ENCODE results near the gene IRF2BP1.
A peak's percentile ranks its signal among the peaks of the same experiment; 100 is the strongest.

IRF2BP1 gene

DNA sequence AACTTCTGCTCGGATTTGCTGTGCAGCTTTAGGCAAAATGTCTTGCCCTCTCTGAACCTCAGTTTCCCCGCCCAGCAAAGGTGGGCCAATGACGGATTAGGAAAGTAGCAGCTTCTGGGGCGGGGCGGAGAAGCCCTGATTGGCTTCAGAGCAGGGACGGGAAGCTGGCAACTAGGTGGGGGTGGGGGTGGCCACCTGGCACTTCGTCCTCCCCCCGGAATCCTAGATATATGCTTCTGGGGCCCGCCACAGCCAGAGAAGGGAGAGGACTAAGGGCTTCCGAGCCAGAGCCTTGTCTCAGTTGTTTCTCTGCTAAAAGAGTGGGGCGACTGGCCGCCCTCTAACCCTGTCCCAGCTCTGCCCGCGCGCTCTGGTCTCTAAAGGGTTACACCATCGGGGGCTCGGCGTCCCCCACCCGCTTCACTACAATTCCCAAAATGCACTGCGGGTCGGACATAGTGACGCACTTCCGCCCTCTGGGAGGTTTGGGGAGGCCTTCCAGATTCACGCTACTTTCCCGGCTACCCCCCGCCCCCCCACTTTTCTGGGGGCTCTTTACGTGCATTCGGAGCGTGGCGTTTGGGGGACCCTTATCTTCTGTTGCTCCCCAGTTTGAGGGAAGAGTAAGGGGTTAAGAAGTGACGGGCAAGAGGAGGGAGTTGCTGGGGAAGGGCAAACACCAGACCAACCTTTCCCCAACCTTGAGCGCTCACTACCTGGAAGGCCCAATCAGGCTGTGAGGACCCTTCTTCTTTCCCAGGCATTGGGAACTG lies 672 bp upstream of the IRF2BP1 start (continued):
- no peak for TF ChIP-seq ZNF48 (tag by site-specific recombination; IDR thresholded peaks at IDR 0.05)
- no peak for TF ChIP-seq ZNF10 (tag by site-specific recombination; IDR thresholded peaks at IDR 0.05)
- no peak for TF ChIP-seq OSR2 (tag by site-specific recombination; IDR thresholded peaks at IDR 0.05)
- no peak for TF ChIP-seq FEZF1 (tag by site-specific recombination; IDR thresholded peaks at IDR 0.05)
- TF ChIP-seq, protein P1, sequence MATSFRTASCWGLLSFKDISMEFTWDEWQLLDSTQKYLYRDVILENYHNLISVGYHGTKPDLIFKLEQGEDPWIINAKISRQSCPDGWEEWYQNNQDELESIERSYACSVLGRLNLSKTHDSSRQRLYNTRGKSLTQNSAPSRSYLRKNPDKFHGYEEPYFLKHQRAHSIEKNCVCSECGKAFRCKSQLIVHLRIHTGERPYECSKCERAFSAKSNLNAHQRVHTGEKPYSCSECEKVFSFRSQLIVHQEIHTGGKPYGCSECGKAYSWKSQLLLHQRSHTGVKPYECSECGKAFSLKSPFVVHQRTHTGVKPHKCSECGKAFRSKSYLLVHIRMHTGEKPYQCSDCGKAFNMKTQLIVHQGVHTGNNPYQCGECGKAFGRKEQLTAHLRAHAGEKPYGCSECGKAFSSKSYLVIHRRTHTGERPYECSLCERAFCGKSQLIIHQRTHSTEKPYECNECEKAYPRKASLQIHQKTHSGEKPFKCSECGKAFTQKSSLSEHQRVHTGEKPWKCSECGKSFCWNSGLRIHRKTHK (tag by site-specific recombination; IDR thresholded peaks at IDR 0.05): no peak
- no peak for TF ChIP-seq ZNF350 (tag by site-specific recombination; IDR thresholded peaks at IDR 0.05)
- TF ChIP-seq ZNF837 (tag by site-specific recombination; IDR thresholded peaks at IDR 0.05): no peak
- no peak for TF ChIP-seq REPIN1 (tag by site-specific recombination; IDR thresholded peaks at IDR 0.05; ENCODE audit: low read depth)
- TF ChIP-seq KLF8 (tag by site-specific recombination; IDR thresholded peaks at IDR 0.05): peak; percentile 76; the same call in 1 of the 2 replicates
- peak; percentile 32; the same call in 1 of the 2 replicates for TF ChIP-seq ZFP37 (tag by site-specific recombination; IDR thresholded peaks at IDR 0.05)
- TF ChIP-seq ZNF394 (tag by site-specific recombination; IDR thresholded peaks at IDR 0.05; ENCODE audit: borderline replicate concordance): no peak; the same call in 1 of the 2 replicates
- TF ChIP-seq ZSCAN30 (tag by site-specific recombination; IDR thresholded peaks at IDR 0.05): 0 out of 2 replicates have a peak, but pooled peaks have one; percentile 11
- TF ChIP-seq ZBTB1 (tag by site-specific recombination; IDR thresholded peaks at IDR 0.05): no peak
- TF ChIP-seq, protein P2, sequence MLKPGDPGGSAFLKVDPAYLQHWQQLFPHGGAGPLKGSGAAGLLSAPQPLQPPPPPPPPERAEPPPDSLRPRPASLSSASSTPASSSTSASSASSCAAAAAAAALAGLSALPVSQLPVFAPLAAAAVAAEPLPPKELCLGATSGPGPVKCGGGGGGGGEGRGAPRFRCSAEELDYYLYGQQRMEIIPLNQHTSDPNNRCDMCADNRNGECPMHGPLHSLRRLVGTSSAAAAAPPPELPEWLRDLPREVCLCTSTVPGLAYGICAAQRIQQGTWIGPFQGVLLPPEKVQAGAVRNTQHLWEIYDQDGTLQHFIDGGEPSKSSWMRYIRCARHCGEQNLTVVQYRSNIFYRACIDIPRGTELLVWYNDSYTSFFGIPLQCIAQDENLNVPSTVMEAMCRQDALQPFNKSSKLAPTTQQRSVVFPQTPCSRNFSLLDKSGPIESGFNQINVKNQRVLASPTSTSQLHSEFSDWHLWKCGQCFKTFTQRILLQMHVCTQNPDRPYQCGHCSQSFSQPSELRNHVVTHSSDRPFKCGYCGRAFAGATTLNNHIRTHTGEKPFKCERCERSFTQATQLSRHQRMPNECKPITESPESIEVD (tag by site-specific recombination; IDR thresholded peaks at IDR 0.05): no peak
- TF ChIP-seq, protein P3, sequence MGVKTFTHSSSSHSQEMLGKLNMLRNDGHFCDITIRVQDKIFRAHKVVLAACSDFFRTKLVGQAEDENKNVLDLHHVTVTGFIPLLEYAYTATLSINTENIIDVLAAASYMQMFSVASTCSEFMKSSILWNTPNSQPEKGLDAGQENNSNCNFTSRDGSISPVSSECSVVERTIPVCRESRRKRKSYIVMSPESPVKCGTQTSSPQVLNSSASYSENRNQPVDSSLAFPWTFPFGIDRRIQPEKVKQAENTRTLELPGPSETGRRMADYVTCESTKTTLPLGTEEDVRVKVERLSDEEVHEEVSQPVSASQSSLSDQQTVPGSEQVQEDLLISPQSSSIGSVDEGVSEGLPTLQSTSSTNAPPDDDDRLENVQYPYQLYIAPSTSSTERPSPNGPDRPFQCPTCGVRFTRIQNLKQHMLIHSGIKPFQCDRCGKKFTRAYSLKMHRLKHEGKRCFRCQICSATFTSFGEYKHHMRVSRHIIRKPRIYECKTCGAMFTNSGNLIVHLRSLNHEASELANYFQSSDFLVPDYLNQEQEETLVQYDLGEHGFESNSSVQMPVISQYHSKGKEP (tag by site-specific recombination; IDR thresholded peaks at IDR 0.05): no peak
- peak; percentile 99 for TF ChIP-seq ZNF335 (tag by site-specific recombination; conservative IDR thresholded peaks at IDR 0.05)
- no peak for TF ChIP-seq ZNF664 (tag by site-specific recombination; IDR thresholded peaks at IDR 0.05)
- no peak for TF ChIP-seq ZNF223 (tag by site-specific recombination; IDR thresholded peaks at IDR 0.05)
- TF ChIP-seq, protein P4, sequence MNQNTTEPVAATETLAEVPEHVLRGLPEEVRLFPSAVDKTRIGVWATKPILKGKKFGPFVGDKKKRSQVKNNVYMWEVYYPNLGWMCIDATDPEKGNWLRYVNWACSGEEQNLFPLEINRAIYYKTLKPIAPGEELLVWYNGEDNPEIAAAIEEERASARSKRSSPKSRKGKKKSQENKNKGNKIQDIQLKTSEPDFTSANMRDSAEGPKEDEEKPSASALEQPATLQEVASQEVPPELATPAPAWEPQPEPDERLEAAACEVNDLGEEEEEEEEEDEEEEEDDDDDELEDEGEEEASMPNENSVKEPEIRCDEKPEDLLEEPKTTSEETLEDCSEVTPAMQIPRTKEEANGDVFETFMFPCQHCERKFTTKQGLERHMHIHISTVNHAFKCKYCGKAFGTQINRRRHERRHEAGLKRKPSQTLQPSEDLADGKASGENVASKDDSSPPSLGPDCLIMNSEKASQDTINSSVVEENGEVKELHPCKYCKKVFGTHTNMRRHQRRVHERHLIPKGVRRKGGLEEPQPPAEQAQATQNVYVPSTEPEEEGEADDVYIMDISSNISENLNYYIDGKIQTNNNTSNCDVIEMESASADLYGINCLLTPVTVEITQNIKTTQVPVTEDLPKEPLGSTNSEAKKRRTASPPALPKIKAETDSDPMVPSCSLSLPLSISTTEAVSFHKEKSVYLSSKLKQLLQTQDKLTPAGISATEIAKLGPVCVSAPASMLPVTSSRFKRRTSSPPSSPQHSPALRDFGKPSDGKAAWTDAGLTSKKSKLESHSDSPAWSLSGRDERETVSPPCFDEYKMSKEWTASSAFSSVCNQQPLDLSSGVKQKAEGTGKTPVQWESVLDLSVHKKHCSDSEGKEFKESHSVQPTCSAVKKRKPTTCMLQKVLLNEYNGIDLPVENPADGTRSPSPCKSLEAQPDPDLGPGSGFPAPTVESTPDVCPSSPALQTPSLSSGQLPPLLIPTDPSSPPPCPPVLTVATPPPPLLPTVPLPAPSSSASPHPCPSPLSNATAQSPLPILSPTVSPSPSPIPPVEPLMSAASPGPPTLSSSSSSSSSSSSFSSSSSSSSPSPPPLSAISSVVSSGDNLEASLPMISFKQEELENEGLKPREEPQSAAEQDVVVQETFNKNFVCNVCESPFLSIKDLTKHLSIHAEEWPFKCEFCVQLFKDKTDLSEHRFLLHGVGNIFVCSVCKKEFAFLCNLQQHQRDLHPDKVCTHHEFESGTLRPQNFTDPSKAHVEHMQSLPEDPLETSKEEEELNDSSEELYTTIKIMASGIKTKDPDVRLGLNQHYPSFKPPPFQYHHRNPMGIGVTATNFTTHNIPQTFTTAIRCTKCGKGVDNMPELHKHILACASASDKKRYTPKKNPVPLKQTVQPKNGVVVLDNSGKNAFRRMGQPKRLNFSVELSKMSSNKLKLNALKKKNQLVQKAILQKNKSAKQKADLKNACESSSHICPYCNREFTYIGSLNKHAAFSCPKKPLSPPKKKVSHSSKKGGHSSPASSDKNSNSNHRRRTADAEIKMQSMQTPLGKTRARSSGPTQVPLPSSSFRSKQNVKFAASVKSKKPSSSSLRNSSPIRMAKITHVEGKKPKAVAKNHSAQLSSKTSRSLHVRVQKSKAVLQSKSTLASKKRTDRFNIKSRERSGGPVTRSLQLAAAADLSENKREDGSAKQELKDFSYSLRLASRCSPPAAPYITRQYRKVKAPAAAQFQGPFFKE (tag by site-specific recombination; IDR thresholded peaks at IDR 0.05; ENCODE audit: borderline replicate concordance): no peak
- TF ChIP-seq, protein P5, sequence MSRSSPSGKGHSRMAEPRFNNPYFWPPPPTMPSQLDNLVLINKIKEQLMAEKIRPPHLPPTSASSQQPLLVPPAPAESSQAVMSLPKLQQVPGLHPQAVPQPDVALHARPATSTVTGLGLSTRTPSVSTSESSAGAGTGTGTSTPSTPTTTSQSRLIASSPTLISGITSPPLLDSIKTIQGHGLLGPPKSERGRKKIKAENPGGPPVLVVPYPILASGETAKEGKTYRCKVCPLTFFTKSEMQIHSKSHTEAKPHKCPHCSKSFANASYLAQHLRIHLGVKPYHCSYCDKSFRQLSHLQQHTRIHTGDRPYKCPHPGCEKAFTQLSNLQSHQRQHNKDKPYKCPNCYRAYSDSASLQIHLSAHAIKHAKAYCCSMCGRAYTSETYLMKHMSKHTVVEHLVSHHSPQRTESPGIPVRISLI (tag by site-specific recombination; IDR thresholded peaks at IDR 0.05): no peak
- no peak for TF ChIP-seq ZNF266 (tag by site-specific recombination; IDR thresholded peaks at IDR 0.05; ENCODE audit: low read depth)
- TF ChIP-seq MYNN (tag by site-specific recombination; IDR thresholded peaks at IDR 0.05; ENCODE audit: borderline replicate concordance): no peak
- TF ChIP-seq ZNF621 (tag by site-specific recombination; IDR thresholded peaks at IDR 0.05): no peak
- TF ChIP-seq ZEB2 (tag by site-specific recombination; IDR thresholded peaks at IDR 0.05): no peak; the same call in 1 of the 2 replicates
- TF ChIP-seq, protein P6, sequence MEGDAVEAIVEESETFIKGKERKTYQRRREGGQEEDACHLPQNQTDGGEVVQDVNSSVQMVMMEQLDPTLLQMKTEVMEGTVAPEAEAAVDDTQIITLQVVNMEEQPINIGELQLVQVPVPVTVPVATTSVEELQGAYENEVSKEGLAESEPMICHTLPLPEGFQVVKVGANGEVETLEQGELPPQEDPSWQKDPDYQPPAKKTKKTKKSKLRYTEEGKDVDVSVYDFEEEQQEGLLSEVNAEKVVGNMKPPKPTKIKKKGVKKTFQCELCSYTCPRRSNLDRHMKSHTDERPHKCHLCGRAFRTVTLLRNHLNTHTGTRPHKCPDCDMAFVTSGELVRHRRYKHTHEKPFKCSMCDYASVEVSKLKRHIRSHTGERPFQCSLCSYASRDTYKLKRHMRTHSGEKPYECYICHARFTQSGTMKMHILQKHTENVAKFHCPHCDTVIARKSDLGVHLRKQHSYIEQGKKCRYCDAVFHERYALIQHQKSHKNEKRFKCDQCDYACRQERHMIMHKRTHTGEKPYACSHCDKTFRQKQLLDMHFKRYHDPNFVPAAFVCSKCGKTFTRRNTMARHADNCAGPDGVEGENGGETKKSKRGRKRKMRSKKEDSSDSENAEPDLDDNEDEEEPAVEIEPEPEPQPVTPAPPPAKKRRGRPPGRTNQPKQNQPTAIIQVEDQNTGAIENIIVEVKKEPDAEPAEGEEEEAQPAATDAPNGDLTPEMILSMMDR (tag by site-specific recombination; IDR thresholded peaks at IDR 0.05): no peak
- TF ChIP-seq ZNF549 (tag by site-specific recombination; IDR thresholded peaks at IDR 0.05): no peak

All from HEK293 (cell line).